ENCODE measurements around the gene RPL28. TPM values are rescaled to one million over a fixed set of nuclear protein-coding genes. Genes with fewer than 3 reads are reported as not detected.

RPL28 gene
- total RNA-seq, 2 donors from 2014 or later = 175 to 319 TPM

GRCh38 chr19:55352549-55353145, 33.1 kb upstream of the RPL28 start:
- H3K9me3 ChIP-seq = no peaks in the 10 kb centered on the region
- no peak overlapping the region for H3K4me3 ChIP-seq
- no peak for DNase-seq (ENCODE audit: low spot score)
- no peak for TF ChIP-seq CTCF (IDR thresholded peaks at IDR 0.05)
- H3K27me3 ChIP-seq = peaks cover 21 to 33% of the 10 kb centered on the region in 2 donors
- H3K36me3 ChIP-seq = no peaks in the 10 kb centered on the region
- no peak overlapping the region for H3K27ac ChIP-seq
- H3K4me1 ChIP-seq = peaks cover 0 to 23% of the 10 kb centered on the region in 2 donors

- no peak for DNase-seq (ENCODE audit: low spot score)
- TF ChIP-seq CTCF (IDR thresholded peaks at IDR 0.05) = no peak
- Histone ChIP-seq H3K9me3 (no peaks in the 10 kb centered on the region), H3K4me1 (peaks cover 0 to 23% of the 10 kb centered on the region in 2 donors), H3K27ac (no peak overlapping the region), H3K27me3 (peaks cover 21 to 33% of the 10 kb centered on the region in 2 donors), H3K4me3 (peak overlapping the region; percentile 18 to 45), H3K36me3 (no peaks in the 10 kb centered on the region)
Observed at GRCh38 chr19:55353356-55353802, 32.4 kb upstream of the RPL28 start.

DNA sequence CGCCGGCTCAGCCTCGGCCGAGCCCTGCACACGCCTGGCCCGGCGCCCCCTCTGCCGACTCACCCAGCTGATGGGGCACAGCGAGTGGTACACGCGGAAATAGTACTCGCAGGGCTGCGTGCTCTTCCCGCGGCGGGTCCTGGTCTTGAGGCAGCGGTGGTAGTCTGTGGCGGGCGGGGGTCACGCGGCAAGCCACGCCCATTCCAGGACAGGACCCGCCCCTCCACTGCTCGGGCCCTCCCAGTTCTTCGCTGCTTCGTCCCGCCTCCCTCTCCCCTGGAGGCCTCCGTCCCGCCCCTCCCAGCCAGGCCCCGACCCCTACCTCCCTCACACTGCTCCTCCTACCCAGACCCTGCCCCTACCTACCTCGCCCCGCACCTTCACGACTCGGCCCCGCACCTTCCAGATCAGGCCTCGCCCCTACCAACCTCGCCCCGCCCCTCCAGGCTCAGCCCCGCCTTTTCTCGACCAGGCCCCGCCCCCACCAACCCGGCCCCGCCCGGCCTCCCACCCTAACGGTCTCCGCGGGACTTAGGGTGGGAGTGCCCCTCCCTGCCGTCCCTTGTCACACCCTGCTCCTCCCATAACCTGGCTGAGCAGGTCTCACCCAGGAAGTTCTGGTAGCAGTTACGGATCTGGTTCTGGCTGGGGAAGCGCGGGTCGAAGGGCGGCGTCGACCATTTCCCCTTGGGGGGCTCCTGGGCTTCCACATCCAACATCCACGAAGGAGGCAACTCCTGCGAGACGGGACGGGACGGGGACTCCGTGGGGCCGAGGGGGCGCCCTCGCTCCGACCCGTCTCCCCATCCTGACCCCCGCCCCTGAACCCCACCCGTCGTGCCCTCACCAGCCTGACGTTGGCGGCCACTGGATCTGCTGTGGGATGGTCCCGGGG, 31.7 kb upstream of the RPL28 start:
- no peak overlapping the region for H3K27ac ChIP-seq
- TF ChIP-seq CTCF (IDR thresholded peaks at IDR 0.05) = no peak
- H3K27me3 ChIP-seq = peaks cover 21 to 33% of the 10 kb centered on the region in 2 donors
- no peaks in the 10 kb centered on the region for H3K9me3 ChIP-seq
- H3K4me3 ChIP-seq = peak overlapping the region; percentile 18 to 45
- DNase-seq (ENCODE audit: low spot score) = no peak
- no peaks in the 10 kb centered on the region for H3K36me3 ChIP-seq
- peaks cover 0 to 23% of the 10 kb centered on the region in 2 donors for H3K4me1 ChIP-seq

DNA sequence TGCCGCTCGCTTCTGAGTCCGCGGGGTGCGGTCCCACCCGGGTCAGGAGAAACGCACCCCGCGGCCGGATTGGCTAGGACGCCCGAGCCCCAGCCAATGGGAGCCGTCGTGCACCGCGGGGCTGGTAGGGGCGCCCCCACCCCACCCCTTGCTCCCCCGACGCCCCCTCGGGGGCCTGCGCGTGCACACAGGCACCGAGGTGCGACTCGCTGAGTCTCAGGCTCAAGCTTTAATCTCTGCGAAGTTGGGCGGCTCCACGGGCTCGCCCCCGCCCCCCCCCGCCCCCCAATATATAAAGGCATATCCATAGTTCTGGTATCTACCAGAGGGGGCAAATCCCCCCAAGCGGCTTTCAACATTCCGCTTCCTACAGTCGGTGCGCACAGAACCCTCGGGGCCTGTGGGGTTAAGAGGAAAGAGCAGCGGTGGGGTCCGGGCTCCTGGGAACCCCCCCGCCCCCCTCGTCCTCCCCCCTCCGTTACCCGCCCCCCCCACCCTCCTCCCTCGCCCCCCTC, 31.0 kb upstream of the RPL28 start, which contains the start of gene COX6B2:
COX6B2 (minus strand) TSS at position 22 of the 515 bp plus-strand sequence. CDS start 198 bp downstream, outside the sequence.
- TF ChIP-seq CTCF (IDR thresholded peaks at IDR 0.05) = no peak
- DNase-seq (ENCODE audit: low spot score) = no peak
- peaks cover 21 to 33% of the 10 kb centered on the region in 2 donors for H3K27me3 ChIP-seq
- H3K36me3 ChIP-seq = no peaks in the 10 kb centered on the region
- peaks cover 0 to 23% of the 10 kb centered on the region in 2 donors for H3K4me1 ChIP-seq
- no peaks in the 10 kb centered on the region for H3K9me3 ChIP-seq
- no peak within 1 kb of the TSS for H3K27ac ChIP-seq
- peak within 1 kb of the TSS; percentile 18 to 45 for H3K4me3 ChIP-seq

DNA sequence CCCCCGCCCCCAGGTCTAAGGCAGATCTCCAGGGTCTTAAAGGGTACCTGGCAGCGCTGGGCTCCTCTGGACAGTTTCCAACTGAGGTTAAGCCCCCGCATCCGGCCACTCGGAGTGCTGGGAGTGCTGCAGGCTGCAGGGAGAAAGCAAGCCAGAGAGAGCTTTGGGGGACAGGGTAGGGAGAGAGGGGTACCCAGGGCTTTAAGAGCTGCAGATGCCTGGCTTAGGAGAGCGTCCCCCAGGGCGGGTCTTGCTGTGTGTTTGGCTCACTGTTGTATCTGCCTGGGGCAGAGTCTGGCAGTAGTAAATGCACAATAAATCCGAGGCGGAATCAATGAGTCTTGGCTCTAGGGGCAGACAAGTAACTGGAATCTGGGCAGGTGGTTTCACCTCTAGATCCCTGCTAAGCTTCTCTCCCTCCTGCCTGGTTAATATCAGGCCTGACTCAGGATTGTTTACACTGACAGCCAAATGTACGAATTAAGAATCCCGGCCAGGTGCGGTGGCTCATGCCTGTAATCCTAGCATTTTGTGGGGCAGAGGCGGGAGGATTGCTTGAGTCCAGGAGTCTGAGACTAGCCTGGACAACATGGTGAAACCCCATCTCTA, 30.4 kb upstream of the RPL28 start:
- peaks cover 0 to 23% of the 10 kb centered on the region in 2 donors for H3K4me1 ChIP-seq
- H3K4me3 ChIP-seq = no peak overlapping the region
- peaks cover 21 to 33% of the 10 kb centered on the region in 2 donors for H3K27me3 ChIP-seq
- H3K27ac ChIP-seq = no peak overlapping the region
- no peak for TF ChIP-seq CTCF (IDR thresholded peaks at IDR 0.05)
- no peak for DNase-seq (ENCODE audit: low spot score)
- H3K9me3 ChIP-seq = no peaks in the 10 kb centered on the region
- no peaks in the 10 kb centered on the region for H3K36me3 ChIP-seq

All from right atrium auricular region (tissue), 2 donors.